Endodermal cell (in vitro differentiated cells): ENCODE data around the gene OLFM4. TPM values are rescaled to one million over a fixed set of nuclear protein-coding genes. Genes with fewer than 3 reads are reported as not detected.

Experiments used
- DNase-seq: peaks from one replicate; pipeline ENCODE4 v3.0.0-alpha.2; 2017
- H3K27ac ChIP-seq: 2 replicates; pipeline ENCODE4 v1.5.1; 2013; ENCODE audit warnings: mild to moderate bottlenecking, low read depth, low read length, moderate library complexity
- H3K27me3 ChIP-seq: 2 replicates; pipeline ENCODE4 v1.6.1; 2013; ENCODE audit warnings: mild to moderate bottlenecking, low read length, moderate library complexity; ENCODE audit not compliant: insufficient read depth, control insufficient read depth, poor library complexity, severe bottlenecking
- H3K36me3 ChIP-seq: 2 replicates; pipeline ENCODE4 v1.7.0; 2013; ENCODE audit warnings: mild to moderate bottlenecking, low read length, moderate library complexity; ENCODE audit not compliant: control insufficient read depth, insufficient read depth
- H3K4me1 ChIP-seq: one replicate; pipeline ENCODE4 v1.7.0; 2013; ENCODE audit warnings: low read length; ENCODE audit not compliant: control insufficient read depth, insufficient read depth
- H3K4me3 ChIP-seq: 2 replicates; pipeline ENCODE4 v1.5.1; 2013; ENCODE audit warnings: mild to moderate bottlenecking, low read length, moderate library complexity
- H3K9ac ChIP-seq: 2 replicates; pipeline ENCODE4 v1.6.1; 2013; ENCODE audit warnings: mild to moderate bottlenecking, low read length, moderate library complexity; ENCODE audit not compliant: poor library complexity, severe bottlenecking; ENCODE audit errors: extremely low read depth
- H3K9me3 ChIP-seq: 2 replicates; pipeline ENCODE4 v1.6.1; 2013; ENCODE audit warnings: mild to moderate bottlenecking, low read length, moderate library complexity; ENCODE audit not compliant: control insufficient read depth
- H3K27ac Mint-ChIP-seq: 2 replicates; pipeline ENCODE4 v1.8.0; 2020; ENCODE audit warnings: mixed read lengths
- H3K27me3 Mint-ChIP-seq: 2 replicates; pipeline ENCODE4 v1.8.0; 2021; ENCODE audit warnings: mild to moderate bottlenecking, mixed read lengths; ENCODE audit not compliant: insufficient read depth
- H3K36me3 Mint-ChIP-seq: 2 replicates; pipeline ENCODE4 v1.8.0; 2020; ENCODE audit warnings: low read depth, mixed read lengths
- H3K4me1 Mint-ChIP-seq: 2 replicates; pipeline ENCODE4 v1.8.0; 2020; ENCODE audit warnings: mixed read lengths
- H3K4me3 Mint-ChIP-seq: 2 replicates; pipeline ENCODE4 v1.8.0; 2020; ENCODE audit warnings: mild to moderate bottlenecking, moderate library complexity, mixed read lengths
- H3K9me3 Mint-ChIP-seq: 2 replicates; pipeline ENCODE4 v1.8.0; 2020; ENCODE audit warnings: mild to moderate bottlenecking, mixed read lengths
- CTCF ChIP-seq: fragments of 200-600 bp; sonication (generic); conservative IDR thresholded peaks from 2 replicates; pipeline ENCODE4 v1.5.0; 2021; ENCODE audit warnings: antibody characterized with exemption, mild to moderate bottlenecking
- WGBS, 2 experiments: methylation state at CpG; one replicate each; pipeline versions ENCODE4 v1.1.5 to v1.1.7; 2013; ENCODE audit warnings: missing lambda C conversion rate in 2 of 2, mixed read lengths in 1 of 2; ENCODE audit not compliant: insufficient coverage in 1 of 2, insufficient read length in 1 of 2; 5-methylcytosine and 5-hydroxymethylcytosine counted together
- total RNA-seq, 2 donors: library from RNA; stranded (reverse); fragmentation: NEBNext Ultra II Directional in 1 of 2; extraction: Animal tissue kit (Norgen Biotek cat#: 25700) in 1 of 2; gene quantifications; 2 replicates in 1 of 2; 3 replicates in 1 of 2; pipeline ENCODE4 v1.2.1, GENCODE V29; 2021

OLFM4 gene
- total RNA-seq, 2 donors from 2014 or later = not detected

GRCh38 chr13:53015971-53016370, 12.6 kb upstream of the OLFM4 start:
- no peak for TF ChIP-seq CTCF
- no peak overlapping the region for H3K4me3 ChIP-seq
- no peak overlapping the region for H3K9ac ChIP-seq
- H3K27me3 ChIP-seq = no peaks in the 10 kb centered on the region
- Mint-ChIP-seq H3K36me3 (no peaks in the 10 kb centered on the region), H3K27me3 (peaks cover 8% of the 10 kb centered on the region), H3K27ac (no peak overlapping the region), H3K4me3 (no peak overlapping the region), H3K9me3 (peaks cover 6% of the 10 kb centered on the region), H3K4me1 (no peaks in the 10 kb centered on the region)
- peaks cover 8% of the 10 kb centered on the region for H3K9me3 ChIP-seq
- H3K4me1 ChIP-seq = no peaks in the 10 kb centered on the region
- no peak overlapping the region for H3K27ac ChIP-seq
- H3K36me3 ChIP-seq = no peaks in the 10 kb centered on the region
- DNase-seq = no peak
- 95% methylated on average over 2 to 6 of the region's 6 CpGs for WGBS, 2 experiments

GRCh38 chr13:53017433-53017970, 11.1 kb upstream of the OLFM4 start:
- Histone ChIP-seq H3K9ac (no peak overlapping the region), H3K27me3 (no peaks in the 10 kb centered on the region), H3K9me3 (peaks cover 8% of the 10 kb centered on the region), H3K27ac (no peak overlapping the region), H3K4me3 (no peak overlapping the region), H3K36me3 (no peaks in the 10 kb centered on the region), H3K4me1 (no peaks in the 10 kb centered on the region)
- no peak for DNase-seq
- Mint-ChIP-seq H3K36me3 (no peaks in the 10 kb centered on the region), H3K9me3 (peaks cover 6% of the 10 kb centered on the region), H3K27ac (no peak overlapping the region), H3K4me1 (no peaks in the 10 kb centered on the region), H3K27me3 (peaks cover 8% of the 10 kb centered on the region), H3K4me3 (no peak overlapping the region)
- 95 to 100% methylated on average over 1 to 5 of the region's 5 CpGs for WGBS, 2 experiments
- TF ChIP-seq CTCF = no peak

- Histone ChIP-seq H3K9me3 (peaks cover 8% of the 10 kb centered on the region), H3K27ac (no peak overlapping the region), H3K36me3 (no peaks in the 10 kb centered on the region), H3K9ac (no peak overlapping the region), H3K27me3 (no peaks in the 10 kb centered on the region), H3K4me3 (no peak overlapping the region), H3K4me1 (no peaks in the 10 kb centered on the region)
- H3K9me3 Mint-ChIP-seq = peaks cover 6% of the 10 kb centered on the region
- H3K27me3 Mint-ChIP-seq = peaks cover 8% of the 10 kb centered on the region
- no peaks in the 10 kb centered on the region for H3K36me3 Mint-ChIP-seq
- TF ChIP-seq CTCF = no peak
- 90 to 100% methylated on average over 1 to 4 of the region's 4 CpGs for WGBS, 2 experiments
- no peak overlapping the region for H3K27ac Mint-ChIP-seq
- no peaks in the 10 kb centered on the region for H3K4me1 Mint-ChIP-seq
- H3K4me3 Mint-ChIP-seq = no peak overlapping the region
- DNase-seq = no peak
Observed at GRCh38 chr13:53018690-53019647, 9.6 kb upstream of the OLFM4 start.
